Gastrocnemius medialis (tissue), 4 donors: ENCODE results near the gene ENOX1.
"Not testable (repeated sequence)": the region's sequence is repeated elsewhere in the genome, so short reads cannot be mapped to it uniquely, and the experiment has no call there.

Experiments used
- CTCF ChIP-seq, 5 experiments: fragments of 450-650 bp in 3 of 5; fragments of 200-600 bp in 2 of 5; sonication (generic) in 2 of 5; IDR thresholded peaks in 4 of 5; conservative IDR thresholded peaks in 1 of 5; 1 replicate in 4 of 5; 2 replicates in 1 of 5; pipeline ENCODE4 v1.5.1; 2016 to 2019; ENCODE audit warnings: antibody characterized with exemption in 5 of 5, mild to moderate bottlenecking in 3 of 5, moderate library complexity in 3 of 5
- POLR2A ChIP-seq, 2 donors: fragments of 450-650 bp; IDR thresholded peaks; one replicate each; pipeline ENCODE4 v1.6.1; 2017; ENCODE audit warnings: antibody characterized with exemption in 2 of 2, mild to moderate bottlenecking in 2 of 2, moderate library complexity in 2 of 2

GRCh38 chr13:43416842-43417241 lies 369.9 kb downstream of the ENOX1 start:
- not testable (repeated sequence) for TF ChIP-seq CTCF (IDR thresholded peaks at IDR 0.05 in 4 of 5, conservative IDR thresholded peaks at IDR 0.05 in 1 of 5); POLR2A (IDR thresholded peaks at IDR 0.05)
